Right lobe of liver (tissue), 6 donors: ENCODE results near the gene PHGDH. TPM values are rescaled to one million over a fixed set of nuclear protein-coding genes. Genes with fewer than 3 reads are reported as not detected.

Experiments used
- ATAC-seq, 4 donors: fragments of 200-7000 bp; cut with Tn5 transposase; one replicate each; pipeline ENCODE4 v1.9.1; 2020; ENCODE audit warnings: mild to moderate bottlenecking in 4 of 4, moderate library complexity in 4 of 4
- DNase-seq, 3 donors: peaks; one replicate each; pipeline ENCODE4 v3.0.0-alpha.2; 2020
- H3K27ac ChIP-seq, 3 donors: fragments of 200-600 bp; one replicate each; pipeline ENCODE4 v1.8.0; 2022
- H3K27me3 ChIP-seq, 2 donors: fragments of 200-600 bp; one replicate each; pipeline ENCODE4 v1.8.0; 2022
- H3K36me3 ChIP-seq, 4 donors: fragments of 200-600 bp; sonication (generic) in 1 of 4; one replicate each; pipeline versions ENCODE4 v1.5.1 to v1.8.0; 2017 to 2022; ENCODE audit warnings: control low read depth in 1 of 4
- H3K4me1 ChIP-seq, 4 donors: fragments of 200-600 bp; sonication (generic) in 1 of 4; one replicate each; pipeline versions ENCODE4 v1.5.1 to v1.8.0; 2017 to 2022; ENCODE audit warnings: control low read depth in 1 of 4
- H3K4me3 ChIP-seq, 3 donors: fragments of 200-600 bp; one replicate each; pipeline ENCODE4 v1.8.0; 2022
- H3K9me3 ChIP-seq, 4 donors: fragments of 200-600 bp; sonication (generic) in 1 of 4; one replicate each; pipeline versions ENCODE4 v1.5.1 to v1.8.0; 2017 to 2022; ENCODE audit warnings: control low read depth in 1 of 4
- POLR2A ChIP-seq: fragments of 450-650 bp; IDR thresholded peaks from one replicate; pipeline ENCODE4 v1.6.1; 2017; ENCODE audit warnings: antibody characterized with exemption, mild to moderate bottlenecking
- WGBS: methylation state at CpG from one replicate; pipeline ENCODE4 v1.1.6; 2018; ENCODE audit warnings: low coverage, low lambda C conversion rate; ENCODE audit not compliant: insufficient coverage; ENCODE audit errors: missing lambda C conversion rate; 5-methylcytosine and 5-hydroxymethylcytosine counted together
- intact Hi-C, 2 donors: fragments of 100-400 bp; cut with DNase I; formaldehyde crosslinking; loops; one replicate each; pipeline versions ENCODE4 v1.11.2 to v1.14.1; 2022
- total RNA-seq, 6 experiments: library from RNA; depleted of rRNA in 2 of 6; stranded (reverse); fragments of >200 nt in 2 of 6; fragmentation: NEBNext Ultra II Directional in 3 of 6; extraction: Animal tissue kit (Norgen Biotek cat#: 25700) in 3 of 6; gene quantifications; one replicate each; pipeline versions ENCODE4 v1.1.0 to v1.2.4, GENCODE V29; 2016 to 2023
- TF ChIP-seq, protein P1 (sequence below), 4 donors: fragments of 200-600 bp in 3 of 4; fragments of 450-650 bp in 1 of 4; IDR thresholded peaks; one replicate each; pipeline versions ENCODE4 v1.5.1 to v1.8.0; 2016 to 2022; ENCODE audit warnings: antibody characterized with exemption in 4 of 4, mild to moderate bottlenecking in 2 of 4
- donor health status: DM: no; HTN: yes; CAD: no.
- donor health status: DM: no; HTN: no; CAD: no.
- donor health status: DM: no; HTN: no; CAD: no.
- donor health status: DM: no; HTN: yes; CAD: no.
- donor health status: DM: no; HTN: yes; CAD: no.

The PHGDH gene
- total RNA-seq, 6 experiments from 2014 or later = 51.2 to 151 (median 74.0) TPM

DNA sequence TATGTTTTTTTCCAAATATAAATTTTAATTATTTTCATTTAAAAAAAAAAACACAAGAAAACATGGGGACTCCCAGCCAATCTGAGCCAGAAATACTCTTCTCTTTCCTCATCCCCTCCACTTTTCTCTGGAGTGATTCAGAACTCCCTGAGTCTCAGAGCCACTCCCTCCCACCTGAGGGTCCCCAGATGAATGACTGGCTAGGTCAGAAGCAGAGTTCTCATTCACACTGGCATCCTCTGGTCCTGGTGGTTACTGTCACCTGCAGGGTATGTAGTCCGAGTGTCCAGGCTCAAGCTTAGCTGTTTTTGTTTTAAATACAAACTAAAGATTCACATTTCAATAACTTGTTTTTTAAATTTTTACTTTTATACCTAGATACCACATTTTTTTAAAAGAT lies 50.7 kb downstream of the PHGDH start:
- no peak for TF ChIP-seq POLR2A
- TF ChIP-seq, protein P1, sequence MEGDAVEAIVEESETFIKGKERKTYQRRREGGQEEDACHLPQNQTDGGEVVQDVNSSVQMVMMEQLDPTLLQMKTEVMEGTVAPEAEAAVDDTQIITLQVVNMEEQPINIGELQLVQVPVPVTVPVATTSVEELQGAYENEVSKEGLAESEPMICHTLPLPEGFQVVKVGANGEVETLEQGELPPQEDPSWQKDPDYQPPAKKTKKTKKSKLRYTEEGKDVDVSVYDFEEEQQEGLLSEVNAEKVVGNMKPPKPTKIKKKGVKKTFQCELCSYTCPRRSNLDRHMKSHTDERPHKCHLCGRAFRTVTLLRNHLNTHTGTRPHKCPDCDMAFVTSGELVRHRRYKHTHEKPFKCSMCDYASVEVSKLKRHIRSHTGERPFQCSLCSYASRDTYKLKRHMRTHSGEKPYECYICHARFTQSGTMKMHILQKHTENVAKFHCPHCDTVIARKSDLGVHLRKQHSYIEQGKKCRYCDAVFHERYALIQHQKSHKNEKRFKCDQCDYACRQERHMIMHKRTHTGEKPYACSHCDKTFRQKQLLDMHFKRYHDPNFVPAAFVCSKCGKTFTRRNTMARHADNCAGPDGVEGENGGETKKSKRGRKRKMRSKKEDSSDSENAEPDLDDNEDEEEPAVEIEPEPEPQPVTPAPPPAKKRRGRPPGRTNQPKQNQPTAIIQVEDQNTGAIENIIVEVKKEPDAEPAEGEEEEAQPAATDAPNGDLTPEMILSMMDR (IDR thresholded peaks at IDR 0.05) = no peak
- H3K27ac ChIP-seq = peak overlapping the region in 1 of 3 donors; percentile 99
- WGBS = 60% methylated on average over 1 of the region's 1 CpG
- no peaks in the 10 kb centered on the region for H3K9me3 ChIP-seq
- peak in 1 of 4 donors; percentile 2 for ATAC-seq
- peaks cover 0 to 24% (median 0%) of the 10 kb centered on the region in 4 donors for H3K4me1 ChIP-seq
- DNase-seq = no peak
- H3K36me3 ChIP-seq = peaks cover 0 to 70% (median 30%) of the 10 kb centered on the region in 4 donors
- intact Hi-C loops = no loop called here
- H3K4me3 ChIP-seq = no peak overlapping the region
- H3K27me3 ChIP-seq = no peaks in the 10 kb centered on the region

DNA sequence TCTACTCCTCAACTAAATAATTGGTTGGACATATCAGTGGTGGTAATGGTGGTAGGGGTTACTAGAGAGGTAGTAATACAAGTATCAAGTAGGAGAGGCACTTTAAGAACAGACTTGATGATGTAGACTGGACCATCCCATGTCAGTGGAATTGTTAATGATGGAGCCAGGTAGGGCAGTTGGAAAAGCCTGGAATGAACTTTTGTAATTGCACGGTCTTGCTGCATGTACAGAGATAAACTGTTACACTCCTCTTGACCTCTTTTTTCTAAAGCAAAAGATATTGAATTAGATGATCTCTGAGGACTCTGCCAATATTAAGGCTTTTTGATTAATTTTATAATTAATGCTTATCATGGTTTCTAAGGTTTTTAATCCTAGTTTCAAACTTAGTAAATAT lies 51.2 kb downstream of the PHGDH start:
- DNase-seq = no peak
- Histone ChIP-seq H3K36me3 (peaks cover 0 to 65% (median 28%) of the 10 kb centered on the region in 4 donors), H3K4me1 (peaks cover 0 to 24% (median 0%) of the 10 kb centered on the region in 4 donors), H3K27ac (peak overlapping the region in 1 of 3 donors; percentile 99), H3K27me3 (no peaks in the 10 kb centered on the region), H3K4me3 (no peak overlapping the region), H3K9me3 (no peaks in the 10 kb centered on the region)
- WGBS = 15% methylated on average over 1 of the region's 1 CpG
- no peak for TF ChIP-seq POLR2A
- TF ChIP-seq, protein P1 (IDR thresholded peaks at IDR 0.05) = no peak
- ATAC-seq = peak in 3 of 4 donors; percentile 8 to 28 (median 21)
- intact Hi-C loops = no loop called here

DNA sequence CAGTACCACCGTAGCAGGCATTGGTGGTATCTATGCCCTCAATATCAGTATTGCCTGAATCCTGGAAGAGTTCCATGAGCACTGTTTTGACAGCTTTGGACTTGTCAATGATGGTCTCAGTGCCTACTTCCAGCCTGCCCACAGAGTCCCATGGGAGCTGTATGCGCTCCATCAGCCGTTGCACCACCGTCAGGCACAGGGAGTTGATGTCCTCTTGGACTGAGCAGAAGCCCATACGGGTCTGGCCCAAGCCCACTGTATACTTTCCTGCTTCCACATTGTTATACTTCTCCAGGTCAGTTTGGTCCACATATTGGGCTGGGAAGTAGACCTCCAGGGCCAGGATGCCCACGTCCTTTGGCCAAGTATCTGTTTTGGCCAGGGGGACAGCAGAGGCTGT lies 52.5 kb downstream of the PHGDH start:
- TF ChIP-seq, protein P1 (IDR thresholded peaks at IDR 0.05) = no peak
- no peak for TF ChIP-seq POLR2A
- H3K27me3 ChIP-seq = no peaks in the 10 kb centered on the region
- intact Hi-C loops = no loop called here
- no peaks in the 10 kb centered on the region for H3K9me3 ChIP-seq
- H3K36me3 ChIP-seq = peaks cover 0 to 52% (median 21%) of the 10 kb centered on the region in 4 donors
- DNase-seq = peak in 1 of 3 donors; percentile 67
- H3K27ac ChIP-seq = peak overlapping the region in 2 of 3 donors; percentile 94 to 99
- ATAC-seq = peak; percentile 3 to 26 (median 12)
- WGBS = 60% methylated on average over 2 of the region's 6 CpGs
- peaks cover 0 to 28% (median 2%) of the 10 kb centered on the region in 4 donors for H3K4me1 ChIP-seq
- peak overlapping the region in 2 of 3 donors; percentile 65 to 71 for H3K4me3 ChIP-seq

DNA sequence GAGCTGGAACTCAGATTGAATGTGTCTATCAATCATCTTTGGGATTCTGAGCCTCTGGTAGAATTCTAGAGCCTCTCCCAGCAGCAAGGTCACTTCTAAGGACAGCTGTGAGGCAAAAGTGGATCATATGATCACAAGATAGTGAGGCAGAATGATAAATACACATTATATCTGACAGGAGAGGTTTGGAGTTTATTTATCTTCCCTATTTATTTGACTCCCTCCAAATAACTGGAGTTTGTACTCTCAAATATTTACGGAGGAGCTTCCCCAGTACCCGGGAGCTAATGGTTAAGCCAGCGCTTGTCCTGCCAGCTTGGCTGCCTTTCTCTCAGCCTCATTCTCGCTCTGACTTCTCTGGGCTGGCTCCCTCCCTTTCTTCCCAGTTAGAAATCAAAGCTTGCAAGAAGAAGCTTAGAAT lies 54.6 kb downstream of the PHGDH start:
- intact Hi-C loops = no loop called here
- ATAC-seq (peak; percentile 57 to 78 (median 73)), DNase-seq (peak; percentile 72 to 88 (median 86))
- H3K27ac ChIP-seq = peak overlapping the region; percentile 78 to 99 (median 94)
- TF ChIP-seq POLR2A = peak; percentile 32
- TF ChIP-seq, protein P1 (IDR thresholded peaks at IDR 0.05) = no peak
- peaks cover 0 to 33% (median 3%) of the 10 kb centered on the region in 4 donors for H3K4me1 ChIP-seq
- peak overlapping the region; percentile 47 to 71 (median 65) for H3K4me3 ChIP-seq
- no peaks in the 10 kb centered on the region for H3K27me3 ChIP-seq
- no peaks in the 10 kb centered on the region for H3K9me3 ChIP-seq
- 23% methylated on average over 4 of the region's 4 CpGs for WGBS
- H3K36me3 ChIP-seq = peaks cover 0 to 31% (median 9%) of the 10 kb centered on the region in 4 donors
